Left lung (tissue), 10 donors: ENCODE results near the gene GPD1L. TPM values are rescaled to one million over a fixed set of nuclear protein-coding genes. Genes with fewer than 3 reads are reported as not detected.

Source experiments
- ATAC-seq: fragments of 200-7000 bp; cut with Tn5 transposase; one replicate; pipeline ENCODE4 v1.9.1; 2020; ENCODE audit warnings: moderate library complexity
- DNase-seq, 4 donors: peaks; one replicate each; pipeline ENCODE4 v3.0.0-alpha.2; 2013 to 2020
- H3K27ac ChIP-seq, 2 donors: fragments of 200-600 bp; sonication (generic) in 1 of 2; one replicate each; pipeline versions ENCODE4 v1.5.0 to v1.8.0; 2020 to 2021
- H3K27me3 ChIP-seq, 2 donors: fragments of 200-600 bp; sonication (generic) in 1 of 2; one replicate each; pipeline versions ENCODE4 v1.5.0 to v1.8.0; 2020 to 2021
- H3K36me3 ChIP-seq, 2 donors: fragments of 200-600 bp; sonication (generic) in 1 of 2; one replicate each; pipeline versions ENCODE4 v1.5.0 to v1.8.0; 2020 to 2021
- H3K4me1 ChIP-seq, 2 donors: fragments of 200-600 bp; one replicate each; pipeline ENCODE4 v1.8.0; 2021
- H3K4me3 ChIP-seq, 2 donors: fragments of 200-600 bp; sonication (generic) in 1 of 2; one replicate each; pipeline versions ENCODE4 v1.5.0 to v1.8.0; 2020 to 2021; ENCODE audit warnings: mild to moderate bottlenecking in 1 of 2
- H3K9me3 ChIP-seq, 2 donors: fragments of 200-600 bp; sonication (generic) in 1 of 2; one replicate each; pipeline versions ENCODE4 v1.5.0 to v1.8.0; 2020 to 2021
- CTCF ChIP-seq, 2 donors: fragments of 200-600 bp; sonication (generic) in 1 of 2; IDR thresholded peaks; one replicate each; pipeline versions ENCODE4 v1.5.0 to v1.8.0; 2021; ENCODE audit warnings: antibody characterized with exemption in 2 of 2
- intact Hi-C, 2 donors: fragments of 100-400 bp; cut with DNase I; formaldehyde crosslinking; loops; one replicate each; pipeline versions ENCODE4 v1.11.2 to v1.14.2; 2022
- polyA plus RNA-seq, 6 donors: library from polyadenylated mRNA; unstranded; fragments of 120-200 nt; gene quantifications; one replicate each; pipeline ENCODE4 v1.2.1, GENCODE V29; 2013; ENCODE audit not compliant: insufficient read length in 6 of 6
- total RNA-seq, 2 donors: library from RNA; stranded (reverse); fragmentation: NEBNext Ultra II Directional; extraction: Animal tissue kit (Norgen Biotek cat#: 25700); gene quantifications; one replicate each; pipeline ENCODE4 v1.2.1, GENCODE V29; 2021
- donor health status: DM: no; HTN: yes; CAD: no.
- donor health status: DM: no; HTN: no; CAD: no.

The GPD1L gene
- total and polyA plus RNA-seq, 8 donors, result 36.0 to 62.4 (median 41.9) TPM

- H3K27me3 ChIP-seq, result no peaks in the 10 kb centered on the region
- no peaks in the 10 kb centered on the region for H3K4me1 ChIP-seq
- H3K27ac ChIP-seq, result no peak overlapping the region
- DNase-seq (no peak), ATAC-seq (no peak)
- no peaks in the 10 kb centered on the region for H3K9me3 ChIP-seq
- intact Hi-C loops, result no loop called here
- H3K4me3 ChIP-seq, result no peak overlapping the region
- no peak for TF ChIP-seq CTCF (IDR thresholded peaks at IDR 0.05)
- H3K36me3 ChIP-seq, result no peaks in the 10 kb centered on the region
Measured at GRCh38 chr3:32095431-32095830, 11.0 kb upstream of the GPD1L start.

GRCh38 chr3:32097768-32098167, 8.7 kb upstream of the GPD1L start:
- DNase-seq (no peak), ATAC-seq (no peak)
- intact Hi-C loops, result no loop called here
- H3K27me3 ChIP-seq, result no peaks in the 10 kb centered on the region
- no peak for TF ChIP-seq CTCF (IDR thresholded peaks at IDR 0.05)
- H3K4me1 ChIP-seq, result no peaks in the 10 kb centered on the region
- no peak overlapping the region for H3K4me3 ChIP-seq
- no peak overlapping the region for H3K27ac ChIP-seq
- H3K9me3 ChIP-seq, result peaks cover 0 to 18% of the 10 kb centered on the region in 2 donors
- no peaks in the 10 kb centered on the region for H3K36me3 ChIP-seq

- no peak overlapping the region for H3K4me3 ChIP-seq
- no peak for DNase-seq
- H3K27ac ChIP-seq, result no peak overlapping the region
- no peaks in the 10 kb centered on the region for H3K4me1 ChIP-seq
- H3K27me3 ChIP-seq, result no peaks in the 10 kb centered on the region
- intact Hi-C loops, result no loop called here
- no peaks in the 10 kb centered on the region for H3K36me3 ChIP-seq
- ATAC-seq, result no peak
- no peak for TF ChIP-seq CTCF (IDR thresholded peaks at IDR 0.05)
- peaks cover 0 to 21% of the 10 kb centered on the region in 2 donors for H3K9me3 ChIP-seq
Measured at GRCh38 chr3:32098528-32098927, 7.9 kb upstream of the GPD1L start.

GRCh38 chr3:32100465-32100864, 6.0 kb upstream of the GPD1L start:
- intact Hi-C loops, result no loop called here
- no peak for ATAC-seq
- Histone ChIP-seq H3K4me1 (no peaks in the 10 kb centered on the region), H3K36me3 (no peaks in the 10 kb centered on the region), H3K9me3 (peaks cover 0 to 21% of the 10 kb centered on the region in 2 donors), H3K27ac (no peak overlapping the region), H3K4me3 (no peak overlapping the region), H3K27me3 (no peaks in the 10 kb centered on the region)
- TF ChIP-seq CTCF (IDR thresholded peaks at IDR 0.05), result no peak
- no peak for DNase-seq

- ATAC-seq (no peak), DNase-seq (no peak)
- Histone ChIP-seq H3K4me1 (peaks cover 0 to 5% of the 10 kb centered on the region in 2 donors), H3K36me3 (no peaks in the 10 kb centered on the region), H3K27ac (no peak overlapping the region), H3K27me3 (no peaks in the 10 kb centered on the region), H3K4me3 (no peak overlapping the region), H3K9me3 (peaks cover 0 to 21% of the 10 kb centered on the region in 2 donors)
- intact Hi-C loops, result no loop called here
- TF ChIP-seq CTCF (IDR thresholded peaks at IDR 0.05), result no peak
Measured at GRCh38 chr3:32102289-32102688, 4.1 kb upstream of the GPD1L start.
